Activated naive CD8-positive, alpha-beta T cell treated with anti-CD3 and anti-CD28 coated beads, Interleukin-2, amount 50 U/mL, for 16 hours (primary cell): ENCODE results near the gene ELOF1.
"Not testable (repeated sequence)": the region's sequence is repeated elsewhere in the genome, so short reads cannot be mapped to it uniquely, and the experiment has no call there.

Experiments used
- DNase-seq: peaks from one replicate; pipeline ENCODE4 v3.0.0-alpha.2; 2020; ENCODE audit warnings: low read depth, low spot score

ELOF1 gene

DNA sequence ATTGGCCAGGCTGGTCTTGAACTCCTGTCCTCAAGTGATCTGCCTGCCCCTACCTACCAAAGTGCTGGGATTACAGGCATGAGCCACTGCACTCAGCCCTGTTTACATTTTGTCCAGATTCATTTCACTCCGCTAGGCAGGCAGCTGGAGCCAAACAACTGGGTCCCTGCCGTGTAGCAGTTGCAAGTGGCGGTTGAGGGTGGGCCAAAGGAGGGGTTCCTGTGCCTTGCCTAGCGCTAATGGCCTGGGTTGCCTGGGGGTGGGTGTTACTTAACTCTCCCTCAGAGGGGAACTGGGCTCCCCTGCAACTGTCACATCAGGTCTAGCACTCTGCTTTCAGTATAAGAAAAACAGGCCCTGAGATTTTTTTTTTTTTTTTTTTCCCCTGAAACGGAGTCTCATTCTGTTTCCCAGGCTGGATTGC is 11.0 kb upstream of the ELOF1 start:
- no peak for DNase-seq

- DNase-seq = no peak
Measured at GRCh38 chr19:11566164-11566563, 7.1 kb upstream of the ELOF1 start.

GRCh38 chr19:11565649-11565980 is 6.6 kb upstream of the ELOF1 start:
- not testable (repeated sequence) for DNase-seq

GRCh38 chr19:11564082-11564807 is 5.2 kb upstream of the ELOF1 start:
- DNase-seq = not testable (repeated sequence)

GRCh38 chr19:11563532-11563931 is 4.5 kb upstream of the ELOF1 start:
- DNase-seq = no peak

DNA sequence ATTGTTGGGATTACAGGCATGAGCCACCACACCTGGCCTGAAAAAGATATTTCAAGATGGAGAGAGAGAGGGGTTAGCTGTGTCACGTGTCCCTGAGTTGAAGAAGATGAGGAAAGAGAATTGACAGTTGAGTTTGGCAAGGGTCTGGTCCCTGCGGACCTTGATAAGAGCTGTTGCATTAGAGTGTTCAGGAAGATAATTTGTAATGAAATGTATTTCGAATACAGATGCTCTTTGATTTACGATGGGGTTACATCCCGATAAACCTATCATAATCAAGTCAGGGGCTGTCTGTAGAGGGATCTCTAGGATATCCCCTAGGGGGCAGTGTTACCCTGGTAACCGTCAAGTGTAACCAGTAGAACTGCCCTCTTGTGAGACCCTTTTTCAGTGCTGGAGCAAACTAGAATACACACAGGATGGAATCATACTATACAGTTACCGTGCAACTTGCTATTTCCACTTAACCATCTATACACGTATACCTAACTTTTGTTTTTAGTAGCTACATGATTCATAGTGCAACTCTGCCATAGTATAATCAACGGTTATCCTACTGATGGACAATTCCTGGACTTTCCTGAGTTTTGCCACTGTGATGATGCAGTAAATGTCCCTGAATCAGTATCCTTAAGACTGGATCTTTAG is 1.5 kb upstream of the ELOF1 start:
- peak; percentile 32 for DNase-seq

GRCh38 chr19:11556634-11557420 is 2.2 kb downstream of the ELOF1 start:
- DNase-seq = no peak

GRCh38 chr19:11555246-11555645 is 3.8 kb downstream of the ELOF1 start:
- no peak for DNase-seq

DNA sequence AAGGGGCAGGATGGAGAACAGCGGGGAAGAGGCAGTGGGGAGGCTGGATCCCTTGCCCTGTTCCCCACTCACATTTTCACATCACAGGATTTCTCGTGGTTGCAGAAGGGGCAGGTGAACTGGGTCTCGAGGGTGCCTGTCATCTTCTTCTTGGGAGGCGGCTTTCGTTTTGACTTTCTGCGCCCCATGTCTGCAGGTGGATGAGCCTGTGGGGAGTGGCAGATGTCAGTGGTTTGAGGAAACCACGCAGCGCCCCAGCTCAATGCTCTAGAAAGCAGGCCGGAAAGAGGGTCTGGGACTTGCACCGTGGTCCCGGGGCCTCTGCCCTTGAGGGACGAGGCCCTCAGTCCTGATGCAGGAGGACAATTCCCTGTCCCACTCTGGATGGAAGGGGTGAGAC is 4.9 kb downstream of the ELOF1 start:
- no peak for DNase-seq

- DNase-seq = no peak
Measured at GRCh38 chr19:11552666-11553372, 6.2 kb downstream of the ELOF1 start.

DNA sequence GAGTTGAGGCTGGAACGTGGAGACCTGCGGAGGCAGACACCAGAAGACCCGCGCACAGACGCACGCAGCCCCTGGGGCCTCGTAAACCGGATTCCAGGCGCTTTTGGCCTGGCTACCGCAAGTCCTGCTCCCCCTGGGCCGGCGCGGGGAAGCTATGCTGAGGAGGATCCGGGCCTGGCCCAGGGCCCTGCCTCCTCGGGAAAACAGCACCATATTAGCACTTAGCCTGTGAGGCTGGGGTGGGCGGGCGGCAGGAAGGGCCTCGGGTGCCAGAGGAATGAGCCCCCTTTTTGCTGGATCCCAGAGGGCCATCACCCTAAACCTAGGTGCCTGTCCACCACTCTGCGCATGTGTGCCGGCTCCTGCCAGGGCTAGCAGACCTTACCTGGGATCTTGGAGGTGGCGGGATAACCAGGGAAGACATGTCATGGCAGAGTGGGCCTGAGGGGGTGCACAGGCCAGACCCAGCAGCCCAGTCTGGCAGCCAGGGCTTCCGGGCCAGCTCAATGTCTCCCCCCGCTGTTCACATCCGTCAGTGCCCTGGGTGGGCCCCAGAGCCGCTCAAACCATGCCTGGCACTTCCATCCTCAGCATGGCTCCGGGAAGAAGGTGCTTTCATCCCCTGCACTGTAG is 7.3 kb downstream of the ELOF1 start:
- DNase-seq = no peak

GRCh38 chr19:11550265-11550664 is 8.8 kb downstream of the ELOF1 start:
- no peak for DNase-seq

DNA sequence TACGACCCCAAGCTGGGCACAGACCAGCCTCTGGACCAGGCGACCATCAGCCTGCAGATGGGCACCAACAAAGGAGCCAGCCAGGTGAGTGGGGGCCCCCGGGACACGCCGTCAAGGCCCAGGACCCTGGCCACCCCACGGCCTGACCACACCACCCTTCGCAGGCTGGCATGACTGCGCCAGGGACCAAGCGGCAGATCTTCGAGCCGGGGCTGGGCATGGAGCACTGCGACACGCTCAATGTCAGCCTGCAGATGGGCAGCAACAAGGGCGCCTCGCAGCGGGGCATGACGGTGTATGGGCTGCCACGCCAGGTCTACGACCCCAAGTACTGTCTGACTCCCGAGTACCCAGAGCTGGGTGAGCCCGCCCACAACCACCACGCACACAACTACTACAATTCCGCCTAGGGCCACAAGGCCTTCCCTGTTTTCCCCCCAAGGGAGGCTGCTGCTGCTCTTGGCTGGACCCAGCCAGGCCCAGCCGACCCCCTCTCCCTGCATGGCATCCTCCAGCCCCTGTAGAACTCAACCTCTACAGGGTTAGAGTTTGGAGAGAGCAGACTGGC is 9.6 kb downstream of the ELOF1 start:
- no peak for DNase-seq

GRCh38 chr19:11547929-11548700 is 10.9 kb downstream of the ELOF1 start:
- DNase-seq = no peak

- DNase-seq = no peak
Measured at GRCh38 chr19:11541238-11541637, 17.8 kb downstream of the ELOF1 start.

DNA sequence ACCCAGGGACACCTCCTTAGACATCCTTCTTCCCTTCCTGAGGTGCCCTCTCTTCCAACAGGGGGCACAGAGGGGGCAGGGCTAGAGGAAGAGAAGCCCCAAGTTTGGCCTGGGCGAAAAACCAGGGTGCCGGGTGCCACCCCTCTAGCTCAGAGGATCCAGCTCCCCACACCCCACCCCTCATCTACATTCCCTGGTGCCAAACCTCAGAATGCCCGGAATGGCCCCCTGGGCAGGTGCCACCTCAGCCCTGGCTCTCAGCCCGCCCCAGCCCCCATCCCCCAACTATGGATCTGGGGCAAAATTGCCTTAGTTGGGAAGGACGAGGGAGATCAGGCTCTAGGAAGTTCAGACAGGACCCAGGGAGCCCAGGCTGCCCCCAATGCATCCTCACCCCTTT is 18.4 kb downstream of the ELOF1 start:
- DNase-seq = no peak

DNA sequence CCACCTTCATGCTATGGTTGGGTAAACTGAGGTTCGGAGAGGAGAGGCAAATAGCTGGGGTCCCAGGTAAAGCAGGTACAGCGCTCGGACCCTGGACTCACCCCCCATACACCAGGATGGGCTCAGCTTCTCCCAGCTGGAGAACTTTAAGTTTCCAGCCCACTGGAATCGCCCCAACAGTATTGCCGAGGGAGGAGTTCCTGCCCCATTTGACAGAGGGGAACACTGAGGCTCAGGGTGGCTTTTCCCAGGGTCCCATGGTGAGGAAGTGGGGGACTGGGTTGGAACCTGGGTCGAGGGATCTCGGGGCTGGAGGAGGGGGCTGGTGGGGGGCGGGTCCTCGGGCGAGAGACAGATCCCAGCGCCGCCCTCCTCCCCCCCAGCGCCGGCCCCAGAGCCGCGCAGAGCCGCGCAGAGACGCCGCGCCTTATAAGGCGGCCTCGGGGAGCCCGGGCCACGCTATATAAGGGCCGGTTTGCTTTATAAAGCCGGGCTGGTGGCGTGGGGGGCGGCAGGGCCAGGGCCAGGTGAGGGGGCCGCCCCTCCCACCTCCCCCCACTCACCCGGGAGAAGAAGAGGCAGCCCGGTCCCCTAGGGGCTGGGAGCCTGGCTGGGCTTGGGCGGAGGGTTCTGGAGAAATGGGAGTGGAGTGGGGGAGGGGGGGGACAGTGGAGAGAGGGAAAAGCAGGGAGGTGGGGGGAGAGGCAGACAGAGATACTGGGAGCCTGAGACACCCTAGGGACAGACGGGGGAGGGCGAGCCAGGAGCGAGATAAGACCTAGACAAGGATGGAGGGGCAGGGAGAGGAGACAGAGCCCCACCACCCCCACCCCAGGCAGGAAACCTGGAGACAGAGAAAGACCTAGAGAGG is 19.3 kb downstream of the ELOF1 start:
- no peak for DNase-seq

DNA sequence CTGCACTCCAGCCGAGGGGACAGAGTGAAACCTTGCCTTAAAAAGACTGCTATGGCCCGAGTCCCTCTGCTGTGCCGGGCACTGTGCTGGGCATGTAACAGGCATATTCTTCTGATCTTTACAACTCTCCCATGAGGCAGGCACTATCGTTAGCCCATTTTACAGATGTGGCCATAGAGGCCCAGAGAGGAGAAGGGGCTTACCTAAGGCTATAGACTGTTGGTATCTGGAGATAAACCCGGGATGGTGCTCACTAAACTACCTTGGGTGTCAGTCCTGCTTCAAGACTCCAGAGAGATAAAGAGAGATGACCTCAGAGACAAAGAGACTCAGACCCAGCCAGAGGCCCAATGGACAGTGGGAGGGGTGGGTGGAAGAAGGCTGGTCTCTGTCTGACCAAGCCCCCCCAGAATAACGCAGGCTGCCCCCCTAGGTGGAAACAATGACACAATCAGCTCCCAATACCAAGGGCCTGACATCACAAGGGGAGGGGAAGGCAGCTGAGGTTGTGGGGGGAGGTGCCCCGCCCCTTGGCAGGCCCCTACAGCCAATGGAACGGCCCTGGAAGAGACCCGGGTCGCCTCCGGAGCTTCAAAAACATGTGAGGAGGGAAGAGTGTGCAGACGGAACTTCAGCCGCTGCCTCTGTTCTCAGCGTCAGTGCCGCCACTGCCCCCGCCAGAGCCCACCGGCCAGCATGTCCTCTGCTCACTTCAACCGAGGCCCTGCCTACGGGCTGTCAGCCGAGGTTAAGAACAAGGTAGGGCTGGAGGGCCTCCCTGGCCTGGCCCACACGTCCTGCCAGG is 20.6 kb downstream of the ELOF1 start, which contains the start of gene CNN1:
Gene CNN1, plus strand, starts transcription at position 620 of the 805 bp plus-strand sequence. Its CDS starts 77 bp downstream, at position 697.
- no peak for DNase-seq
